Stimulated activated naive CD8-positive, alpha-beta T cell treated with anti-CD3 and anti-CD28 coated beads, Interleukin-15, Interleukin-2, amounts not matched to agents 100 ng/mL and 50 ng/mL, for 24 hours (primary cell): ENCODE measurements around the gene PTPRT.

ENCODE experiments used
- H3K27ac Mint-ChIP-seq: one replicate; pipeline ENCODE4 v1.8.0; 2021; ENCODE audit warnings: mild to moderate bottlenecking, mixed read lengths
- H3K27me3 Mint-ChIP-seq: one replicate; pipeline ENCODE4 v1.8.0; 2021; ENCODE audit warnings: mixed read lengths
- H3K36me3 Mint-ChIP-seq: one replicate; pipeline ENCODE4 v1.8.0; 2021; ENCODE audit warnings: low read depth, mixed read lengths
- H3K4me1 Mint-ChIP-seq: one replicate; pipeline ENCODE4 v1.8.0; 2021; ENCODE audit warnings: low read depth, mixed read lengths
- H3K4me3 Mint-ChIP-seq: one replicate; pipeline ENCODE4 v1.8.0; 2021; ENCODE audit warnings: mild to moderate bottlenecking, mixed read lengths
- H3K9me3 Mint-ChIP-seq: one replicate; pipeline ENCODE4 v1.8.0; 2021; ENCODE audit warnings: mixed read lengths

Gene PTPRT

GRCh38 chr20:43003318-43003944 is 186.3 kb downstream of the PTPRT start:
- Mint-ChIP-seq H3K36me3 (no peaks in the 10 kb centered on the region), H3K4me3 (no peak overlapping the region), H3K27ac (no peak overlapping the region), H3K4me1 (no peaks in the 10 kb centered on the region), H3K9me3 (peaks cover 4% of the 10 kb centered on the region), H3K27me3 (no peaks in the 10 kb centered on the region)

DNA sequence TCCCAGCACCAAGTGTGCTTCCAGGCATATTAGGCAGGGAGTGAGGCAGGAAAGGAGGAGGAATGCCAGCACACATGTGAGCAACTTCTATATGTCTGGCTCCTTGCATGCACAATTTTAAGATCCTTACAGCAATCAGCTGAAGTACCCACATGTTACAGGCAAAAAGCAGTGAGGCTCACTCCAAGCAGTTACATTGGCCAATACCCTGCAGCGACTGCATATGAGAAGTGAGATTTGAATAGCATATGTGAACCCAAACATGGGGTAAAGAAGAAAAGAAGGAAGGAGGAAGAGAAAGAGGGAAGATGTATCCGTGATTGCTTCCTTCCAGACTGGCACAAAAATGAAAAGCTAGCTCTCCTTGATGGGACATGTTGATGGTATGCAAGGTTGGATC is 193.6 kb downstream of the PTPRT start:
- peaks cover 5% of the 10 kb centered on the region for H3K9me3 Mint-ChIP-seq
- H3K27ac Mint-ChIP-seq: no peak overlapping the region
- H3K27me3 Mint-ChIP-seq: no peaks in the 10 kb centered on the region
- H3K4me3 Mint-ChIP-seq: no peak overlapping the region
- no peaks in the 10 kb centered on the region for H3K36me3 Mint-ChIP-seq
- no peaks in the 10 kb centered on the region for H3K4me1 Mint-ChIP-seq

DNA sequence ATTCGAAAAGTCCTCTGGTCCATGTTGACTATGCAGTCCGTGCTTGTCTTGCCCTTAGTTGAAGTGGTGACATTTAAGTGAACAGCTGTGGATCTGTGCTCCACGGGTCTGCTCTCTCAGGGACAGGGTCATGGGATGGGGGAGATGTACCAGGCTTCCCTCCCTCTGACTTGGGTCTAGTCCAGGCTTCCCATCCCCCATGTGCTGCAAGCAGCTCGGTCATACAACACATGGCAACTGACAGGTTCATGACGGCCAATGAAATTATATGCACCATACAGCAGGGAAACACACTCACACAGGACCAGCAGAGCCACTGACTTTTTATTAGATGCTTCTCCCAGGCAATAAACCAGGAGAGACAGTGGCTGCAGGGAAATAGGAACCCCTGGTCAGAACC is 201.4 kb downstream of the PTPRT start:
- H3K36me3 Mint-ChIP-seq: no peaks in the 10 kb centered on the region

GRCh38 chr20:42987376-42988114 is 202.2 kb downstream of the PTPRT start:
- H3K4me1 Mint-ChIP-seq: no peaks in the 10 kb centered on the region
- no peak overlapping the region for H3K27ac Mint-ChIP-seq
- no peaks in the 10 kb centered on the region for H3K36me3 Mint-ChIP-seq
- peaks cover 10% of the 10 kb centered on the region for H3K9me3 Mint-ChIP-seq
- no peaks in the 10 kb centered on the region for H3K27me3 Mint-ChIP-seq
- no peak overlapping the region for H3K4me3 Mint-ChIP-seq

More for the DNA sequence above, 201.4 kb downstream of the PTPRT start:
- no peak overlapping the region for H3K4me3 Mint-ChIP-seq
- H3K4me1 Mint-ChIP-seq: no peaks in the 10 kb centered on the region
- no peak overlapping the region for H3K27ac Mint-ChIP-seq
- no peaks in the 10 kb centered on the region for H3K27me3 Mint-ChIP-seq
- peaks cover 10% of the 10 kb centered on the region for H3K9me3 Mint-ChIP-seq

DNA sequence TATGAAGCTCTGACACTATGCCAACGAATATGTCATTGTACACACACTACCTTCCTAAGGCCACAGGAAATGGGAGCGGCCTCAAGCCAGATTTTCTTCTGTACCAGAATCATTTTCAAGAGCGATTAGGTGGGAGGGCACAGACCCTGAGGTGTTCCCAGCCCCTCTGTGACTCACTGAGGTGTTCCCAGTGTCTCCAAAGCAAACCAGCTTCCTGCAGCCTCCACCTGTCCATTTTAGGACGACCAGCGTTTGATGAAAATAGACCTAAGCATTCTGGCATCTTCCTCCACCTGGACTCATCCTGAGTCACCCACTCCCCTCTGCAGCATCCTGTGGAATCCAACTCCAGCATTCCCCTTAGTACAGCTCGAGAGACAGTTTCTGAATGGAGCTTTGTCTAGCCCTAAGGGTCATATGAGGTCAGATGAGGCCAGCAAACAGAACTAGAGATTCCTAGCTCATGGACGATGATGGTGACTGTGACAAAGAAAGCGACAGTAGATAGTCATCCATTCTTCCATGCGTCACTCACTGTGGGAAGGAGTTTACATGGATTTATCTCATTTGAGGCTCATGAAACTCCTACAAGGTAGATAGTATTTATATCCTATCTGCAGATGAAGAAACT is 203.4 kb downstream of the PTPRT start:
- H3K27ac Mint-ChIP-seq: no peak overlapping the region
- no peaks in the 10 kb centered on the region for H3K27me3 Mint-ChIP-seq
- peaks cover 10% of the 10 kb centered on the region for H3K9me3 Mint-ChIP-seq
- H3K36me3 Mint-ChIP-seq: no peaks in the 10 kb centered on the region
- H3K4me3 Mint-ChIP-seq: no peak overlapping the region
- H3K4me1 Mint-ChIP-seq: no peaks in the 10 kb centered on the region

DNA sequence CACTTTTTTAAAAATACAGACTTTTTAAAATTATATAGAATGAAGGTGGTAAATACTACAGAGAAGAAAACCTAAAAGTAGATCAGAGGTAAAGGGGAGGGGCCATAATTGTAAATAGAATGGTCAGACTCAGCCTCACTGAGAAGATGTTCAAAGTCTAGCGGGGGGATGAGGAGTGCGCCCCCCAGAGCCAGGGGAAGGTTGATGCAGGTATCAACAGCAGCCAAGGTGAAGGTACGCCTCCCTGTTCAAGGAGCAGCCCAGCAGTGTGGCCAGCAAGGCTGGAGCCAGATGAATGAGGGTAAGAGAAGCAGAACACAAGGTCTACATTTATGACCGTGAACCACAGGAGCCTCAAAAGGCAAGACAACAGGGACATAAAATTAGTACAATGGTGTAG is 204.1 kb downstream of the PTPRT start:
- Mint-ChIP-seq H3K36me3 (no peaks in the 10 kb centered on the region), H3K27me3 (no peaks in the 10 kb centered on the region), H3K27ac (no peak overlapping the region), H3K4me1 (no peaks in the 10 kb centered on the region), H3K4me3 (no peak overlapping the region), H3K9me3 (peaks cover 10% of the 10 kb centered on the region)

GRCh38 chr20:42982218-42982617 is 207.5 kb downstream of the PTPRT start:
- Mint-ChIP-seq H3K27ac (no peak overlapping the region), H3K9me3 (peaks cover 10% of the 10 kb centered on the region), H3K4me3 (no peak overlapping the region), H3K4me1 (no peaks in the 10 kb centered on the region), H3K36me3 (no peaks in the 10 kb centered on the region), H3K27me3 (no peaks in the 10 kb centered on the region)

DNA sequence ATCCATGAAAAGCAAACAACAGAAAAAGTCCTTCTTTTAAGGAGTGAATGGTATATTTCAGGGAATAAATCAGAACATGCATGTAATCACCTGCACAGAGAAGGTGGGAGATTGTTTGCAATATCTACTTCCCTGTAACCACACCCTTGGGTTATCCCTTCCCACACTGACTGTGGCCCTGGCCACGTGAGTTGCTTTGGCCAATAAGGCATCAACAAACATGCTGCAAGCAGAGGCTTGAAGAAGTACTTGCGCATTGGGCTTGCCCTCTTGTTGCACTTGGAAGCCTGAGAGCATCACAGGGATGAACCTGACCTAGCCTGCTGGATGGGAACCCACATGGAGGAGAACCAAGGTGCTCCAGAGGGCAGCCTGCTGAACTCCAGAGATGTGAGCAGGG is 208.5 kb downstream of the PTPRT start:
- Mint-ChIP-seq H3K4me1 (no peaks in the 10 kb centered on the region), H3K36me3 (no peaks in the 10 kb centered on the region), H3K9me3 (peaks cover 10% of the 10 kb centered on the region), H3K4me3 (no peak overlapping the region), H3K27ac (no peak overlapping the region), H3K27me3 (no peaks in the 10 kb centered on the region)

GRCh38 chr20:42979720-42980119 is 210.0 kb downstream of the PTPRT start:
- no peaks in the 10 kb centered on the region for H3K36me3 Mint-ChIP-seq
- H3K27me3 Mint-ChIP-seq: no peaks in the 10 kb centered on the region
- peaks cover 9% of the 10 kb centered on the region for H3K9me3 Mint-ChIP-seq
- H3K4me1 Mint-ChIP-seq: no peaks in the 10 kb centered on the region
- H3K27ac Mint-ChIP-seq: no peak overlapping the region
- H3K4me3 Mint-ChIP-seq: no peak overlapping the region

DNA sequence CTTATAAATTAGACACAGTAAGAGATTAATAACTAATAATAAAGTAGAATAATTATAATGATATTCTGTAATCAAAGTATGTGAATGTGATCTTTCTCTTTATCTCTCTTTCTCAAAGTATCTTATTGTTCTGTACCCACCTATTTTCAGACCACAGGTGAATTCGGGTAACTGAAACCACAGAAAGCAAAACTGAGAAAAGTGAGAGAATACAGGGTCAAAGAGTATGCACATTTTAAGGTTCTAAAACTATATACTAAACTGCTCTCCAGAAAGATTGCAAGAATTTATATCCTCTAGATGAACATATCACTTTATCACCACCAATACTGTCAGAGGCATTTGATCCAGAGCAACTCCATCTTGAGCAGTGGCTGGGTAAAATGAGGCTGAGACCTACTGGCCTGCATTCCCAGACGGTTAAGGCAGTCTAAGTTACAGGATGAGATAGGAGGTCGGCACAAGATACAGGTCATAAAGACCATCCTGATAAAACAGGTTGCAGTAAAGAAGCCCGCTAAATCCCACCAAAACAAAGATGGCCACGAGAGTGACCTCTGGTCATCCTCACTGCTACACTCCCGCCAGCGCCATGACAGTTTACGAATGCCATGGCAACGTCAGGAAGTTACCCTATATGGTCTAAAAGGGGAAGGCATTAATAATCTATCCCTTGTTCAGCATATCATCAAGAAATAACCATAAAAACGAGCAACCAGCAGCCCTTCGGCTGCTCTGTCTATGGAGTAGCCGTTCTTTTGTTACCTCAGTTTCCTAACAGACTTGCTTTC is 211.3 kb downstream of the PTPRT start:
- no peak overlapping the region for H3K4me3 Mint-ChIP-seq
- H3K36me3 Mint-ChIP-seq: no peaks in the 10 kb centered on the region
- no peaks in the 10 kb centered on the region for H3K27me3 Mint-ChIP-seq
- H3K27ac Mint-ChIP-seq: no peak overlapping the region
- no peaks in the 10 kb centered on the region for H3K4me1 Mint-ChIP-seq
- no peaks in the 10 kb centered on the region for H3K9me3 Mint-ChIP-seq

GRCh38 chr20:42975974-42976373 is 213.7 kb downstream of the PTPRT start:
- Mint-ChIP-seq H3K36me3 (no peaks in the 10 kb centered on the region), H3K4me3 (no peak overlapping the region), H3K27ac (no peak overlapping the region), H3K9me3 (no peaks in the 10 kb centered on the region), H3K27me3 (no peaks in the 10 kb centered on the region), H3K4me1 (no peaks in the 10 kb centered on the region)

DNA sequence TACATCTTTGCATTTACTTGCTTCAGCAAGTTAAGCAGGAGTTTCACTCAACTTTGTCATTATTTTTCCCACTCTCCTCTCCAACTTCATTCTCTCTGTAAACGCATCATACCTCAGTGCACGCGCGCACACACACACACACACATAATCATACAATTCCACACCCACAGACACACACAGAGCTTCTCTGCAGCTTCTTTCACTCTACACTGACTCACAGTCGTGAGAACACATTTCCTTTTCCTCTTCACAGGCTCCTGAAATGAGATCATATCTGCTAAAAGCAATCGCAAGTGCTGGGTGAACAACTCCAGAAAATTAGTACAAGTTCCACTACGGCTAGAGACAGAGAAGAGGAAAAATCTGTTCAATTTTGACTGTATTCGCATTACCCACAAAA is 215.4 kb downstream of the PTPRT start:
- no peaks in the 10 kb centered on the region for H3K4me1 Mint-ChIP-seq
- no peaks in the 10 kb centered on the region for H3K36me3 Mint-ChIP-seq
- H3K27me3 Mint-ChIP-seq: no peaks in the 10 kb centered on the region
- H3K27ac Mint-ChIP-seq: no peak overlapping the region
- H3K4me3 Mint-ChIP-seq: no peak overlapping the region
- H3K9me3 Mint-ChIP-seq: no peaks in the 10 kb centered on the region

DNA sequence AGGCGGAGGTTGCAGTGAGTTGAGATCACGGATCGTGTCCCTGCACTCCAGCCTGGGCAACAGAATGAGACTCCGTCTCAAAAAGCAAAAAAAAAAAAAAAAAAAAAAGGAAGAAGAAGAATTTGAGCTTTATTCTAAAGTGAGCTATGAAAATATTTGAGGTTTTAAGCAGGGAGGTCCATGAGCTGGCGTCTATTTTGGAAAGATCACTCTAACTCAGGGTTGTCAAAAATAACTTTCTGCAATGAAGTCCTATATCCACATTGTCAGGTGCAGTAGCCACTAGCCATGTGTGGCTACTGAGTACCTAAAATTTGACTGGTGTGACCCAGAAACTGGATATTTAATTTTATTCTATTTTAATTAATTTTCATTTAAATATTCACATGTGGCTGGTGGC is 217.1 kb downstream of the PTPRT start:
- no peaks in the 10 kb centered on the region for H3K4me1 Mint-ChIP-seq
- H3K9me3 Mint-ChIP-seq: peaks cover 6% of the 10 kb centered on the region
- H3K27me3 Mint-ChIP-seq: no peaks in the 10 kb centered on the region
- H3K27ac Mint-ChIP-seq: no peak overlapping the region
- no peaks in the 10 kb centered on the region for H3K36me3 Mint-ChIP-seq
- no peak overlapping the region for H3K4me3 Mint-ChIP-seq

DNA sequence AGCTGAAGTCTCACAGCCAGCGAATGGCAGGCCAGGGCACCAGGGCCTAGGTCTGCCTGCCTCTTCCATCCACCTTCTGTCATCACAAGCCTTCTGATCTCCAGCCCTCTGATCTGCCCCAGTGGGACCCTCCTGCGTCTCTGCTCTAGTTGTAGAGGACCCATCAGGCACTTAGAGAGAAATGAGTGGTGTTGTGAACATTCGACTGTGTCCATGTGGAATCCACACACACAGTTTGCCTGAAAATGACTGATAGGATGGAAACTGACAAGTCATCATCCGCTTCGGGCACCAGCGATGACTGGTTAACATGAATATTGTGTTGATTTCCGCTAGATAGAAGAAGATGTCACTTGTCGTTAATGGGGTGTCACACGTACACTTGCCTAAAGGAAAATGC is 221.0 kb downstream of the PTPRT start:
- H3K27ac Mint-ChIP-seq: no peak overlapping the region
- no peaks in the 10 kb centered on the region for H3K36me3 Mint-ChIP-seq
- no peaks in the 10 kb centered on the region for H3K4me1 Mint-ChIP-seq
- no peak overlapping the region for H3K4me3 Mint-ChIP-seq
- no peaks in the 10 kb centered on the region for H3K27me3 Mint-ChIP-seq
- H3K9me3 Mint-ChIP-seq: peaks cover 7% of the 10 kb centered on the region

GRCh38 chr20:42963796-42964195 is 225.9 kb downstream of the PTPRT start:
- Mint-ChIP-seq H3K4me1 (no peaks in the 10 kb centered on the region), H3K4me3 (no peak overlapping the region), H3K36me3 (no peaks in the 10 kb centered on the region), H3K9me3 (peaks cover 10% of the 10 kb centered on the region), H3K27ac (no peak overlapping the region), H3K27me3 (peaks cover 5% of the 10 kb centered on the region)
